Measurements from ENCODE around the gene SLC22A13.

GRCh38 chr3:38245930-38246329, 19.7 kb upstream of the SLC22A13 start:
- TF ChIP-seq, protein P1, sequence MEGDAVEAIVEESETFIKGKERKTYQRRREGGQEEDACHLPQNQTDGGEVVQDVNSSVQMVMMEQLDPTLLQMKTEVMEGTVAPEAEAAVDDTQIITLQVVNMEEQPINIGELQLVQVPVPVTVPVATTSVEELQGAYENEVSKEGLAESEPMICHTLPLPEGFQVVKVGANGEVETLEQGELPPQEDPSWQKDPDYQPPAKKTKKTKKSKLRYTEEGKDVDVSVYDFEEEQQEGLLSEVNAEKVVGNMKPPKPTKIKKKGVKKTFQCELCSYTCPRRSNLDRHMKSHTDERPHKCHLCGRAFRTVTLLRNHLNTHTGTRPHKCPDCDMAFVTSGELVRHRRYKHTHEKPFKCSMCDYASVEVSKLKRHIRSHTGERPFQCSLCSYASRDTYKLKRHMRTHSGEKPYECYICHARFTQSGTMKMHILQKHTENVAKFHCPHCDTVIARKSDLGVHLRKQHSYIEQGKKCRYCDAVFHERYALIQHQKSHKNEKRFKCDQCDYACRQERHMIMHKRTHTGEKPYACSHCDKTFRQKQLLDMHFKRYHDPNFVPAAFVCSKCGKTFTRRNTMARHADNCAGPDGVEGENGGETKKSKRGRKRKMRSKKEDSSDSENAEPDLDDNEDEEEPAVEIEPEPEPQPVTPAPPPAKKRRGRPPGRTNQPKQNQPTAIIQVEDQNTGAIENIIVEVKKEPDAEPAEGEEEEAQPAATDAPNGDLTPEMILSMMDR (IDR thresholded peaks at IDR 0.05): no peak
- no peak for TF ChIP-seq POLR2A (IDR thresholded peaks at IDR 0.05)
